Stimulated activated CD8-positive, alpha-beta memory T cell treated with anti-CD3 and anti-CD28 coated beads, Interleukin-4, amount 100 ng/mL, for 24 hours (primary cell): ENCODE measurements around the gene PKD1.
"Not testable (repeated sequence)": the region's sequence is repeated elsewhere in the genome, so short reads cannot be mapped to it uniquely, and the experiment has no call there.

ENCODE experiments used
- DNase-seq: peaks from one replicate; pipeline ENCODE4 v3.0.0-alpha.2; 2020; ENCODE audit warnings: low read depth

The PKD1 gene

DNA sequence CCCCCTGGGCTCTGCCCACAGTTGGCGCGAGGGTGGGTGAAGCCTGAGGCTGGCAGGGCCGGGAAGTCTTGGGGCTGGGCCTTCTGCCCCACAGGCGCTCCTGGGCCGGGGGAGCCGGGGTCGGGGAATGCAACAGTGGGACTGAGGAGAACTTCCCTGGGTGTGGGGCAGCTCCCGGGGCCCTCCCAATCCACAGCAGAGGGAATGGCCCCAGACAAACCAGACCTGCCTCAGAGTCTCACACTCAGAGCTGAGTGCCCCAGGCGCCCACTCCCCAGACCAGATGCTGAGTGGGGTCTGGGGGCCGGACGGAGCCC lies 11.4 kb downstream of the PKD1 start:
- not testable (repeated sequence) for DNase-seq

DNA sequence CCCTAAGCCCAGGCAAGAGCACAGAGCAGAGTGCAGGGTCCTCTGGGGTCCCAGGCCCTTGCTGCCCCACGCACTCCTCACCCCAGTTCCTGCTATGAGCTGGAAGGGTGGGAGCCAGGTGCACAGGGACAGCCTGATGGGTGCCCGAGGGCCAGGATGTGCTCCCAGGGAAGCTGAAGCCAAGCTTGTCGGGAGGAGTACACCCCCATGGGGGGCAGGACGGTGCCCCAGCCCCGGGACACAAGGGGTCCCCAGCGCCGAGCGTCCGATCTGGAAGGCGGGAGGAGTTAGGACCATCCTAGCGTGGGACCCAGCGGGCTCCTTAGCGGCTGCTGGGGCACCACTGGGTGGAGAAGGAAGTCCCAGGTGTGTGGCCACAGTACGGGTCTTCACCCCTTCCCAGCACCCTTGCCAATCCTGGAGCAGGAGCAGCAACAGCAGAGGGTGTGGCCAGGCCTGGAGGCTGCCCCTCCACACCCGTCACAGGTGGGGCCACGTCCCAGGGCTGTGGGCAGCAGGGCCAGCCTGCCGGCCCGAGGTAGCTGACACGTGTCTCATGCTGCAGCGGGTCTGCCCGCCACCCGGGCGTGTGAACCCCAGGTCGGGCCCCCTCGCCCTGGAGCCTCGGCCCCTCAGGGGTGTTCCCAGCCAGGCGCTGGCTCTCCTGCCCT lies 11.9 kb downstream of the PKD1 start:
- not testable (repeated sequence) for DNase-seq

DNA sequence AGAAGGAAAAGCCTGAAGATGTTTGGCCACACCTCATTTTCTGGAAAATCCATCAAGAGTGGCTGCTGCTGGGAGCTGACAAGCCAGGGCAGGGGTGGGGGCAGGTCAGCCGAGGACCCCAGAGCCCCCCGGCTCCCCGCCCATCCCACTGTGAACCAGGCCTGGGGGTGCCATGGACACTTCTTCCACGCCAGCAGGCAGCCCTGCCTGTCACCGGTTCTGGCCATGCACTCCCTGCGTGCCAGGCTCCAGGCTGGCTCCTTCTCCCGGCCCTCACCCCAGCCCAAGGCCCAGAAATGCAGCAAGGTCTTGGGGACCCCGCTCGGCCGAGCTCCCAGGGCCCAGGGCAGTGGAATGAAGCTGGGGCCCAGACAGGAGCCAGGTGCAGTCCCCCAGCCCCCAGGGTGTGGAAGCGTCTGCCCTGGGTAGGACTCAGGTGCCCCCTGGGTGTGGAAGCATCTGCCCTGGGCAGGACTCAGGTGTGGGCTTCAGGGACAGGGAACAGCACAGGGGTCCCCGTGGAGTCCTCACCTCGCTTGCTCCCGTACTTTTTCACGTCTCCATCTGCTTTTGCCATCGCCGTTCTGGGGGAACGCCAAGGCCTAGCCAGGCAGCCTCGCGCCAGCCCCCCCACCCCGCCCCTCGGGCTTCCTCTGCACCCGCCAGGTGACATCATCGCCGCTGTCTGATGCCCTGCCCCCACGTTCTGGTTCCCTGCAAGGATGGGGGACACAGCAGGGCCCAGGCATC lies 12.6 kb downstream of the PKD1 start:
- not testable (repeated sequence) for DNase-seq

DNA sequence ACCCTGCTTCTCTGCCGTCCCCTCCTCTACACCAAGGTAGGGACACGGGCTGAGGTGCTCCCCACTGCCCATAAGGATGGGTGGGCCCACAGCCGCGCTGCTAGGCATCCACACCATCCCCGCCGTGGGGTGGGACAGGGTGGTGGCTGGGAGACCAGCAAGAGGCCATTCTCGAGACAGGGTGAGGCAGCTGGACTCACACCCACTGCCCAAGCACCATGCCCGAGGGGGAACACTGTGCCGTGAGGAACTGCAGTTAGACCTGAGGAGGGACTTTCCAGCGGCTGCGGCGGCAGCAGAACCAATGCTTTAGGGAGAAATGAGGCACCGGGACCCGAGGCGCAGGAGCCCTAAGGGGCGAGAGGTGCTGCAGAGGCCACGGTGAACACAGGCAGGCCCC lies 13.3 kb downstream of the PKD1 start:
- no peak for DNase-seq

DNA sequence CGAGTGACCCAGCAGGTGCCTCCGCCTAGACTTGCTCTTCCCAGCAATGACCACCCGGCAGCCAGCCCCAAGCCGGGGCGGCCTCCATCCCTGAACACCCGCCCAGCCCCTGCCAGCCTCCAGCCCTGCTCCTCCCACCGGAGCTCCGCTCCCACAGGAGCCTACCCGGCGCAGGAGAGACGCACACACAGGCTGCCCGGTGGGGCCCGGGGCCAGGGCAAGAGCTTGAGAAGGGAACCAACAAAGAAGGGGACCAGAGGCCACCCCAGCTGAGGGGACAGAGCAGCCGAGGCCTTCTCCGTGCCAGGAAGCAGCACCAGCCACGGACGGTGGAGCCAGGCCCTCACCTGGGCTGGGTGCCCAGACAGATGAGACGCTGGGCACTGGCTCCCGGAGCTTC lies 13.8 kb downstream of the PKD1 start:
- no peak for DNase-seq

DNA sequence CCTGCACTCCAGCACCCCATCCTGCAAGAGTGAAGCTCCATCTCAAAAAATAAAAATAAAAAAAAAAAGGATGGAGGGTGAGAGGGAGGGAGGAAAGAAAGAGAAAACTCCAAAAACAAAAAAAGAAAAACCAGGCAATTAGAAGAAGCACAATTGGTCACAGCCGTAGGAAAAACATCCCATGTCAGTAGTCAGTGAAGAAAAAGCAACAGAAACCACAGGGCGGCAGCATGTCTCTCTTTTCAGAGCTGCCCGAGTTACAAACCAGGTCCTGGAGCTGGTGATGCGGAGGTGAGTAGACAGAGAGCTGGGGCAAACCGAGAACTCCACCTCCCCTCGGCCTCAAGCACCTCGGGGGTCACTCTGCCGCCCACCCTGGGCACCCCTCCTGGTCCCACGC lies 14.4 kb downstream of the PKD1 start:
- DNase-seq = not testable (repeated sequence)

DNA sequence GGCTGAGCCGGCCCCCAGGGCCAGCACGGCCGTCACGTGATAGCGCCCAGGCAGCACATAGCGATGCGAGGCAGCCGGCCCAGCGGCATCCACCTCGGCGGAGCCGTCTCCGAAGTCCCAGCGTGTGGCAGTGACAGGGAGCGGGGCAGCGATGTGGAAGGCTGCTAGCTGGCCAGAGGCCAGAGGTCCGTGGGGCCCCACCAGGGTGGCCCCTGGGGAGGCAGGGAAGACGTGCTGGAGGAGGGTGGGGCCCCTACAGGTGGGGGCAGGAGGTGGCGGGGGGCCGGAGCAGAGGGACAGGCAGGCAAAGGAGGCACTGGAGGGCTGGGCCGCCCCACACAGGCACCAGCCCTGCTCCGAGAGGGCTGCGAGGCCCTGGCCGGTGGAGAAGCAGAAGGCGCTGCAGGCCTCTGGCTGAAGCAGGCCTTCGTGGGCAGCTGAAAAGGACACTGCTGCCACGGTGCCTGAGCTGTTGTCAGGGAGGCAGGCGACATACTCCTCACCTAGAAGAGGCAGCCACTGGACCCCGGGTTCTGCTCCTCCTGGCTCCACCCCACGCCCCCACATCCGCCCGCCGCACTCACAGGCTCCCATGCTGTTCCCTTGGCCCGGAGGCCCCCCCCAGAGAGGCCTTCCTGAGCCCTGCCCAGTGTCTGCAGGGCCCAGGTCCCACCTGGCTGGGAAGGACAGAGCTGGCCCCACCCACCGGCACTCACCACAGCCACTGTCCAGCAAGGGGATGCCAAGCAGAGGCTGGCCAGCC lies 17.6 kb downstream of the PKD1 start:
- DNase-seq = not testable (repeated sequence)

DNA sequence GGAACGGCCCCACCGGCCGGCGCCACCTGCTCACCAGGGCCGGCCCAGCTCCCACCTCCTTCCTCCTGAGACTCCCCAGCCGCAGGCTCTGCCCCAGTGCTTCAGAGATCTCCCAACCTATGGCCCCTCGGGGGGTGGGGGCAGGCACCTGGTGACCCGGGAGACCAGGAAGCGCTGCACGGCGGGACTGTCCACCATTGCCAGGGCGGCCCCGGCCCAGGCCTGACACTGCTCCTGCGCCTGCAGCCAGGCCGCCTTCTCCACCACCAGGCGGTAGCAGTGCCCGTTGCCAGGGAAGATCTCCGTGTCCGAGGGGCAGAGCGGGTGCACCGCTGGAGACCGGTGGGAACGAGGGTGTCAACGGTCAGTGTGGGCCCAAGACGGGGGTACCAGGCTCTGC lies 18.4 kb downstream of the PKD1 start:
- not testable (repeated sequence) for DNase-seq

DNA sequence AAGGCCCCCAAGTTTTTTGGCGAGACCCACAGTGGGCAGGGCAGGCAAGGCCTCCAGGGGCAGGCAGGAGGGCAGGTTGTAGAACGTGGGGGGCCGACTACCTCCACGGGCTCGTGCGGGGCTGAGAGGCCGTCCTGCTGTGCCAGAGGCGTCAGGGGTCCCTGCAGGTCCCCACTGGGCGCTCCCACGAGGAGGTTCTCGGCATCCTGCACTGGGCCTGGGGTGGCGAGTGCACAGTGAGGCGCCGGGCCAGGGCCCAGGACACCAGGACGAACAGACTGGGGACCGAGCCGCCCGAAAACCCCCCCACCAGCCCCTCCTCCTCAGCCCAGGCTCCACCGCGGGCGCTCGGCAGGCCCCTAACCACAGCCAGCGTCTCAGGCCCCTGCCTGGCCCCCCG lies 19.3 kb downstream of the PKD1 start:
- not testable (repeated sequence) for DNase-seq

DNA sequence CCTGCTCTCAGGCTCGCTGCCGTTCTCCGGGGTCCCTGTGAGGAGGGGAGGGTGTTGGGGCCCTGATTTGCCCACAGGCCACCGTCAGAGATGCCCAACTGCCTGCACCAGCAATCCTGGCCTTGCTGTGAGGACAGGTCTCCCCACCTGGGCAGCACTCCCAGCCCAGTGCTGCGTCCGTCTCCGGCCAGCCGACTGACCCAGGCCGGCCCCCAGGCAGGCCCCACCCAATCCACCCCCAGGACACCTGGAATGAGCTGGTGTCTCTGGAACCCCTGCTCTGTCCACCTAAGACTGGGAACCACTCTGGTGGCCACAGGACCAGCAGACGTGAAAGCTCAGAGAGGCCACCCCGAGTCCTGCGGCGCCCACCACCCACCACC lies 20.1 kb downstream of the PKD1 start:
- no peak for DNase-seq

DNA sequence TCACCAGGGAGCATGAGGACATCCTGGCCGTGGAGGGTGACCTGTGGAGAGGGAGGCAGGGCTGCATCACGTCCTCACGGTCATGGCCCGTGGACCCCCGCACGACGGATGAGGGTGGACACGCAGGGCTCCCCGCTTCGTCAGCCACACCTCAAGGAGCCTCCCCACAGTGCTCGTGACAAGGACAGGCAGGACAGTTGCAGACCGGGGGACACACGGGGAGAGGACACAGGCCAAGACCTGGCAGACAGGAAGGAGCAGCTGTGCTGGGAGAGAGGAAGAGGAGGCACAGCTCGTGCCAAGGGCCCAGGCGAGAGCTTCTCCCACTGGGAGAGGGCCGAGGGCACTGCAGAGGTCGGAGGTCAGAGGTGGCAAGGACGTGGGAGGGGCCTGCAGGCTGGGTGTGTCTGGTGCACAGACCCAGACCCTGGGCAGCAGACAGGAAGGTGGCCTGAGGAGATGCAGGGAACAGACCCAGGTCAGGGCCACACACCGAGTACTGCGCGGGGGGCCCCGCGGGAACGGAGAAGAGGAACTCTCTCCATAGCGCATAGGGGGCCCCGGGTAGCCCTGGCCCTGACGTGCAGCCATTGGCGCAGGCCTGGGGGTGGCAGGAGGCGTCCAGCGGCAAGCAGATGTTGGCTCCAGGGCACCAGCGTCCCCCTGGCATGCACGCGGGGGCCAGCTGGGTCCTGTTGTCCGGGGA lies 20.7 kb downstream of the PKD1 start:
- not testable (repeated sequence) for DNase-seq

DNA sequence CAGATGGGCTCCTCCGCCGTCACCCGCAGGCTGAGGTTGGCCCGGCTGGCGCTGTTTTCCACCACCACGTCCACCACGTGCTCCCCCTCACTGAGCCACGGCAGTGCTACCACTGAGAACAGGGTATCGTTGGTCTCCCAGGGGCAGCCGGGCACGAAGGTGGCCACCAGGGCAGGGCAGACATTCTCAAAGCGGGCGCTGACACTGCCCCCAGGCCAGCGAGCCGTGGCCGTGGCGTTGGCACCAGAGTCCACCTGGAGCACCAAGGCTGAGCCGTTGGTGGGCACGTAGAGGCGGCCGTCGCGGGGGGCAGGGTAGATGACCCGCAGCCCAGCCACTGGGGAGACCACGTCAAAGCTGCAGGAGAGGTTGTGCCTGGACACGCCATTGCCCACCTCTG lies 21.5 kb downstream of the PKD1 start:
- not testable (repeated sequence) for DNase-seq

DNA sequence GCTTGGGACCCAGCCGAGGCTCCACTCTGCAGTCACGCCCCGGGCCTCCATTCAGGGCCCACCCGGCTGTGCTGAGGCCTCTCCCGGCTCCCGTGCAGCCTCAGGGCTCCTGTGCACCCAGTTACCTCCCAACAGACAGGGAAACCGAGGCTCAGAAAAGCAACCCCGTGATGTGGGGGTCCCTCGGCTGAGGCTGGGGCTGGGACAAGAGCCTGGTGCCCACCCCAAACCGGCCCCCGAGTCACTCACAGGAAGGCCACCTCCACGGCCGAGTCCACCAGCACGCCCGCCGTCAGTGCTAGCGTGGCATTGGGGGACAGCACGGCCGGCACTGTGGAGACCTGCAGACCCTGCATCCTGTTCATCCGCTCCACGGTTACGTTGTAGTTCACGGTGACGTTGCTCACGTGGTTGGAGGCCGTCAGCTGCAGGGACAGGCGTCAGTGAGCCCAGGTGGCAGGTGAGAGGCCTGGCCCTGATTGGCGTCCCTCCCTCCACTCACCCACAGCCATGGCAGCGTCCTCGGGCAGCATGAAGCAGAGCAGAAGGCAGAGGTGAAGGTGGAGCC lies 23.1 kb downstream of the PKD1 start:
- not testable (repeated sequence) for DNase-seq

DNA sequence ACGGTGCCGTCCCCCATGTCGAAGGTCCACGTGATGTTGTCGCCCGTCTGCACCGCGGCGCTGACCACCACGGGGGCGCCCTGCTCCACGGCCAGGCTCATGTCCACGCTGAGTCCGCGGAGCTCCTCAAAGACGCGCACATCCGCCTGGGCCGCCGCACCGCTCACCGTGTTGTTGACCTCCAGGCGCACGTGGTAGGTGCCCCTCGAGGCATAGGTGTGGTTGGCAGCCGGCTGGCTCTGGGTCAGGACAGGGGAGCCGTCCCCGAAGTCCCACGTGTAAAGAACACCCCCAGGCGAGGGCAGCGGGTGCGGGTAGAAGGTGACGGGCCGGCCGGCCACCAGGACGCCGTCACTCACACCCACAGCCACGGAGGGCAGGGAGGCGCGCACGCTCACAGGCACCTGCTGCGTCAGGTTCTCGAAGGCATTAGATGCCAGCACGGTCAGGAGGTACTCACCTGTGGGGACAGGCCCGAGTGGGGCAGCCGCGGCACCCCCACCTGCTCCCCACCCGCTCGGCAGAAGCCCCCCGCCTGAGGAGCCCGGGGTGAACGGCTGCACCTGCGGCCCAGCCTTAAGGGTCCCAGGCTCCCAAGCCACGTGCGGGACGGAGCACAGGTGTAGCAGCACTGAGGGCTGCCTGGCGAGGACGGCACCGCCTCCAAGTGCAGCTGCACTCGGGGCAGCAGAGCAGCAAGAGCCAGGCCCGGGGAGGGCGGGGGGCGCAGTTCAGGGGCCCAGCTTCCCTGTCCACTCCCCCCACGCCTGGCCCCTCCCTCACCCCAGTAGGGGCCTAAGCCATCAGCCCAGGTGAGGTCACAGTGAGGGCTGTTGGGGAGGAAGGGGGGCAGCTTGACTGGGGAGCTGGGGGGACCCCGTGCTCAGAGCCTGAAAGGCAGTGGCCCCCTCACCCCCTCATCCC lies 24.0 kb downstream of the PKD1 start:
- not testable (repeated sequence) for DNase-seq

DNA sequence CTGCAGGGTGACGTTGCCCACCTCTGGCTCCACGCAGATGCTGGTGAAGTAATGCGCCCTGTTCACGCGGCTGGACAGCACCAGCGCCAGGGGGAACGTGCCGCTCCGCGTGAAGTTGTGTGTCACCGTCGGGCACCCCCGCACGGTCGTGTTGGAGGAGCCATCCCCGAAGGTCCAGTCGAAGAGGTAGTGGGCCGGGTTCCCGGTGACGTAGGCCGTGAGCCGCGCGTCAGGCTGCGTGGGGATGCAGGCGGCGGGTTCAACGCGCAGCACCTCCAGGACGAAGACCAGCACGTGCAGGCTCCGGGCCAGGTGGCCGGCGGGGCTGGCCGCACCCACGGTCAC lies 24.7 kb downstream of the PKD1 start:
- DNase-seq = not testable (repeated sequence)

DNA sequence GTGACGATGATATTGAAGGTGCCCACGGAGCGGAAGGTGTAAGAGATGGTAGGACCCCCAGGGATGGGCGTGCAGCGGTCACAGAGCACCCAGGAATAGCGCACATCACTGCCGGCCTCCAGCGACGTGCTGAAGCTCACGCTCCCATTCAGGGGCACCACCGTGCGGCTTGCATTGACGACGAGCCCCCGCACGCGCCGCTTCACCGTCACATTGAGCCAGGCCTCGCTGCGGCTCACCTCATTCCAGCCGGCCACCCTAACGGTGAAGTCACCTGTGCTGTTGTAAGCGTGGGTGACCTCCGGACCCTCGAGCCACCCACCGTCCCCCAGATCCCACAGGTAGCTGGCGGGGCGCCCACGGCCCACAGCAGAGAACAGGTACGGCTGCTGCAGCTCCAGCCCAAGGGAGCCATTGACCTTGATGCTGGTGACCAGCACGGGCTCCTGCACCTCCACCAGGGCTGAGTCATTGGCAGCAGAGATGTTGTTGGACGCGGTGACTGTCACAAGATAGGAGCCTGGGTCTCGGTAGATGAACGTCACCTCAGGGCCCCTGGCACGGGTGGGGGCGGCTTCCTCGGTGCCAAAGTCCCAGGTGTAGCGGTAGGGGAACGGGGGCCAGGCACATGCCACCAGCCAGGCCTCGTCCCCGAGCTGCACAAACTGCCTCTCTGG lies 25.2 kb downstream of the PKD1 start:
- not testable (repeated sequence) for DNase-seq

DNA sequence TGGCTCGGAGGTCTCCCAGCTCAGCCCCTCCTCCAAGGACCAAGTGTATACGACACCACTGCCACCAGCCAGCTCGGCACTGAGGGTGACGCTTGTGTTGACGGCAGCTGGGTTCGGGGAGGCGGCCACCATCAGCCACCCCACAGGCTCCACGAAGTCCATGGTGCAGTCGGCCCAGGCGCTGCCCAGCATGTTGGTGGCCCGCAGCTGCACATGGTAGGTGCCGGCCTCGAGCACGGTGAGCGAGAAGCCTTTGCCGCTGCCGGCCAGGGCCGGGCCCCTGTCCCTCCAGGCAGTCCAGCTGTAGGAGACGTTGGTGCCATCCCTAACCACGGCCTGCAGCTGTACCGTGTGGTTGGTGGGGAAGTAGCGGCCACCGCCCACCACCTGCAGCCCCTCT lies 25.8 kb downstream of the PKD1 start:
- DNase-seq = not testable (repeated sequence)

DNA sequence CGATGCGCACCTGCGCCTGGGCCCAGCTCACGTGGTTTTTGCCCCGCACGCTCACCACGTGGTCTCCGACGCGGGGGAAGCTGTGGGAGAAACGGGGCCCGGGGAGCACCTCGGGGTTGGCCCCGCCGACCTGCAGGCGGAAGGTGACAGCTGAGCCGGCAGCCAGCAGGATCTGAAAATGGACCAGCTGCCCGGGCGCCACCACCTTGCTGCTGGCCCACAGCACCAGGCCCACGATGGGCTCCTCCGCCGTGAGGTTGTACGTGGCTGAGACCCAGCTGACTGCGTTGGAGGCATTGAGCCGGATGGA lies 26.5 kb downstream of the PKD1 start:
- not testable (repeated sequence) for DNase-seq

DNA sequence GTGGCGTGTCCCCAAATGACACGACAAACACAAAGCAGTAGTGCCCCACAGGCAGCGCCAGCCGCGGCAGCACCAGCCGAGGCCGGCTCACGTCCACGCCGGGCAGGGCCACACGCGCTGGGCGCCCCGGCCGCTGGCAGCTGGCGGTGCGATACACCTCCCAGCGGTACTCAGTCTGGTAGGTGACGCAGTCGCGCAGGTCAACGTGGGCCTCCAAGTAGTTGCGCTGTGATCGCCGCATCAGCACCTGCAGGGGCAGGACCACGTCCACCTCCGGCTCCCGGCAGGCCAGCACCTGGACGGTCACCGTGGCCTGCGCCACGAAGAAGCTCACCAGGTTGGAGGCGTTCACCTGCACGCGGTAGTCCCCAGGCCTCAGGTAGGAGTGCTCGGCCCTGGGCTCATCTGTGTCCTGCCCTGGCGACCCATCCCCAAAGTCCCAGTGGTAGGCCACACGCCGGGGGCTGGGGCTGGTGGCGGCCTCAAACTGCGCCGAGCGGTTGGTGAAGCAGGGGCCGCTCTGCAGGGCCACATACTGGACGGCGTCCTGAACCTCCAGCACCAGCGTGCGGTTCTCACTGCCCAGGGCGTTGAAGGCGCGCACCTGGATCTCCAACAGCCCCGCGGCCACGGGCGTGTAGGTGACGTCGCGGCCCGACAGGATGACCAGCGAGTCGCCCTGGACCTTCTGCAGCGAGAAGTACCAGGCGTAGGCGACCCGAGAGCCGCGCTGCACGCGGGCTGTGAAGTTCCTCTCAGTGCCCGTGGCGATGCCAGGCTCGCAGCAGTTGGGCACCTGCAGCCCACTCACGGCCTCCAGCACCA lies 27.0 kb downstream of the PKD1 start:
- DNase-seq = not testable (repeated sequence)

DNA sequence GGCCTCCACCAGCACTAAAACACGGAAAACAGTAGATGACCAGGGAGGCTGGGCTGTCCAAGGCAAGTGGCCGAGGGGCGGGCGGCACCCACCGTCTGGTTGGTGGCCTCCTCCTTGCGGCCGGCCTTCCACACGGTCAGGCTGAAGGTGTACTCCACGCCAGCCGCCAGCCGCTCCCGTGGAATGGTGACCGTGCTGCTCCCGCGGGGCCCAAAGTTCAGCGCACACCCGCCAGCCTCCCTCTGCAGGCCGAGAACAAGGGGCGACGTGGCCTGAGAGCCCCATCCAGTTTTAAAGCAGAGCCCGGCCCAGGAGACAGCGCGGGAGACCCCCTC lies 27.9 kb downstream of the PKD1 start:
- not testable (repeated sequence) for DNase-seq
